Type B pancreatic cell (in vitro differentiated cells): ENCODE data around the gene WNT10A. TPM values are rescaled to one million over a fixed set of nuclear protein-coding genes. Genes with fewer than 3 reads are reported as not detected.

ENCODE experiments used
- DNase-seq: peaks from one replicate; pipeline ENCODE4 v3.0.0; 2021; ENCODE audit warnings: mixed read lengths; ENCODE audit not compliant: unreplicated experiment; ENCODE audit errors: extremely low spot score
- H3K27ac Mint-ChIP-seq: 2 replicates; pipeline ENCODE4 v1.8.0; 2021; ENCODE audit warnings: mild to moderate bottlenecking, mixed read lengths
- H3K27me3 Mint-ChIP-seq: 2 replicates; pipeline ENCODE4 v1.8.0; 2021; ENCODE audit warnings: mixed read lengths
- H3K36me3 Mint-ChIP-seq: 2 replicates; pipeline ENCODE4 v1.8.0; 2021; ENCODE audit warnings: mixed read lengths
- H3K4me1 Mint-ChIP-seq: one replicate; pipeline ENCODE4 v1.8.0; 2021; ENCODE audit warnings: mixed read lengths; ENCODE audit not compliant: unreplicated experiment
- H3K4me3 Mint-ChIP-seq: 2 replicates; pipeline ENCODE4 v1.8.0; 2021; ENCODE audit warnings: mild to moderate bottlenecking, mixed read lengths
- H3K9me3 Mint-ChIP-seq: 2 replicates; pipeline ENCODE4 v1.8.0; 2021; ENCODE audit warnings: mixed read lengths
- CTCF ChIP-seq: fragments of 200-600 bp; sonication (generic); conservative IDR thresholded peaks from 2 replicates; pipeline ENCODE4 v1.5.0; 2021; ENCODE audit warnings: antibody characterized with exemption, mild to moderate bottlenecking
- total RNA-seq: library from RNA; stranded (reverse); gene quantifications from 2 replicates; pipeline ENCODE4 v1.2.1, GENCODE V29; 2021; ENCODE audit warnings: low replicate concordance

Gene WNT10A
- total RNA-seq, 1 donor from 2014 or later = 5.5 TPM

- TF ChIP-seq CTCF = no peak
- Mint-ChIP-seq H3K4me1 (peaks cover 30% of the 10 kb centered on the region), H3K9me3 (no peaks in the 10 kb centered on the region), H3K36me3 (no peaks in the 10 kb centered on the region), H3K27ac (peak overlapping the region; percentile 93), H3K4me3 (peak overlapping the region; percentile 80), H3K27me3 (peaks cover 72% of the 10 kb centered on the region)
- DNase-seq = no peak
Measured at GRCh38 chr2:218894151-218894879, 13.7 kb downstream of the WNT10A start.

GRCh38 chr2:218894880-218895157 is 14.2 kb downstream of the WNT10A start:
- Mint-ChIP-seq H3K4me1 (peaks cover 30% of the 10 kb centered on the region), H3K27me3 (peaks cover 73% of the 10 kb centered on the region), H3K27ac (peak overlapping the region; percentile 93), H3K9me3 (no peaks in the 10 kb centered on the region), H3K4me3 (peak overlapping the region; percentile 80), H3K36me3 (no peaks in the 10 kb centered on the region)
- no peak for DNase-seq
- TF ChIP-seq CTCF = no peak

- H3K4me3 Mint-ChIP-seq = peak overlapping the region; percentile 80
- no peaks in the 10 kb centered on the region for H3K36me3 Mint-ChIP-seq
- peaks cover 74% of the 10 kb centered on the region for H3K27me3 Mint-ChIP-seq
- no peak for DNase-seq
- TF ChIP-seq CTCF = no peak
- H3K27ac Mint-ChIP-seq = peak overlapping the region; percentile 93
- peaks cover 30% of the 10 kb centered on the region for H3K4me1 Mint-ChIP-seq
- H3K9me3 Mint-ChIP-seq = no peaks in the 10 kb centered on the region
Measured at GRCh38 chr2:218895326-218895725, 14.7 kb downstream of the WNT10A start.

- TF ChIP-seq CTCF = no peak
- Mint-ChIP-seq H3K4me3 (peak overlapping the region; percentile 80), H3K9me3 (no peaks in the 10 kb centered on the region), H3K36me3 (no peaks in the 10 kb centered on the region), H3K27me3 (peaks cover 74% of the 10 kb centered on the region), H3K27ac (peak overlapping the region; percentile 93), H3K4me1 (peaks cover 30% of the 10 kb centered on the region)
- DNase-seq = no peak
Measured at GRCh38 chr2:218895759-218896500, 15.3 kb downstream of the WNT10A start.

- peak overlapping the region; percentile 80 for H3K4me3 Mint-ChIP-seq
- peak; percentile 43 for TF ChIP-seq CTCF
- H3K4me1 Mint-ChIP-seq = peaks cover 30% of the 10 kb centered on the region
- peaks cover 72% of the 10 kb centered on the region for H3K27me3 Mint-ChIP-seq
- H3K27ac Mint-ChIP-seq = peak overlapping the region; percentile 93
- H3K36me3 Mint-ChIP-seq = no peaks in the 10 kb centered on the region
- H3K9me3 Mint-ChIP-seq = no peaks in the 10 kb centered on the region
- peak; percentile 75 for DNase-seq
Measured at GRCh38 chr2:218896501-218897393, 16.1 kb downstream of the WNT10A start.
